AG04450 (cell line): ENCODE results near the gene RAB10. TPM values are rescaled to one million over a fixed set of nuclear protein-coding genes. Genes with fewer than 3 reads are reported as not detected.
A peak's percentile ranks its signal among the peaks of the same experiment; 100 is the strongest.

Source experiments
- CTCF ChIA-PET: fragments of 300-600, 350-600 bp; formaldehyde crosslinking; extraction: SDS; loops from one replicate; lab custom pipeline; 2022; ENCODE audit warnings: antibody characterized with exemption, inconsistent platforms; lab: Charles Lee
- POLR2A ChIA-PET: fragments of 350-600 bp; formaldehyde crosslinking; extraction: SDS; loops from one replicate; lab custom pipeline; 2021; ENCODE audit warnings: antibody characterized with exemption, inconsistent platforms; lab: Yijun Ruan, JAX
- DNase-seq: peaks from one replicate; pipeline ENCODE4 v3.0.0-alpha.2; 2011; ENCODE audit warnings: low read depth, low spot score
- H3K27ac ChIP-seq: one replicate; pipeline ENCODE4 v1.5.1; 2012; ENCODE audit warnings: low read depth, low read length, control low read depth
- H3K27me3 ChIP-seq: one replicate; pipeline ENCODE4 v1.6.0; 2012; ENCODE audit warnings: low read length; ENCODE audit not compliant: control insufficient read depth, insufficient read depth
- H3K4me3 ChIP-seq: 2 replicates; pipeline ENCODE4 v1.5.1; 2011; ENCODE audit warnings: mild to moderate bottlenecking, low read depth, low read length, control low read depth
- H3K9me3 ChIP-seq: 2 replicates; pipeline ENCODE4 v1.5.1; 2012; ENCODE audit warnings: low read length; ENCODE audit not compliant: control insufficient read depth, insufficient read depth
- CTCF ChIP-seq: IDR thresholded peaks from 2 replicates; pipeline ENCODE4 v1.5.1; 2011; ENCODE audit warnings: low read depth, low read length, control low read depth, inconsistent platforms
- polyA minus RNA-seq: library from RNA; depleted of rRNA, polyadenylated mRNA; stranded (reverse); fragments of >200 nt; gene quantifications from 2 replicates; pipeline ENCODE4 v1.2.3, GENCODE V29; 2011; rRNA and poly(A)+ RNA removed
- polyA plus RNA-seq: library from polyadenylated mRNA; depleted of rRNA; stranded (reverse); fragments of >200 nt; gene quantifications from 2 replicates; pipeline ENCODE4 v1.2.3, GENCODE V29; 2011; rRNA removed

Gene RAB10
- polyA plus RNA-seq (116 and 178 TPM in 2 replicates), polyA minus RNA-seq (50.8 and 108 TPM in 2 replicates)

- Histone ChIP-seq H3K27ac (peak within 1 kb of the TSS; percentile 92), H3K9me3 (no peaks in the 10 kb centered on the region; the same call in 1 of the 2 replicates), H3K27me3 (no peaks in the 10 kb centered on the region), H3K4me3 (peak within 1 kb of the TSS; percentile 100)
- peak; percentile 98 for DNase-seq
- POLR2A ChIA-PET = interaction anchor here (0.6 to 2.4 kb wide), 10 partner anchors 16 to 1558 kb away, joined by 3 to 8 read pairs (median 4); partner anchors contain the start of genes ASXL2 and KIF3C
- no peak for TF ChIP-seq CTCF
- CTCF ChIA-PET = interaction anchor here (0.9 to 1.7 kb wide), 3 partner anchors 17 to 83 kb away, joined by 3 to 6 read pairs (median 5); no protein-coding TSS in a partner anchor
These were observed at the start of gene RAB10 for GRCh38 chr2:26033818-26034636. RAB10 (plus strand) TSS chr2:26034084; CDS start chr2:26034609, 525 bp downstream.

GRCh38 chr2:25988134-25988533, 45.8 kb upstream of the RAB10 start:
- no peak for DNase-seq
- POLR2A ChIA-PET = no interaction called here
- H3K27me3 ChIP-seq = no peaks in the 10 kb centered on the region
- H3K27ac ChIP-seq = no peak overlapping the region
- no peak for TF ChIP-seq CTCF
- CTCF ChIA-PET = no interaction called here
- no peaks in the 10 kb centered on the region for H3K9me3 ChIP-seq
- no peak overlapping the region for H3K4me3 ChIP-seq

- H3K27me3 ChIP-seq = no peaks in the 10 kb centered on the region
- H3K4me3 ChIP-seq = no peak overlapping the region
- ChIA-PET POLR2A (no interaction called here), CTCF (interaction anchor here (3.7 kb wide), 1 partner anchor 156 kb away, joined by 59 read pairs; no protein-coding TSS in a partner anchor)
- H3K9me3 ChIP-seq = no peaks in the 10 kb centered on the region
- DNase-seq = no peak
- no peak overlapping the region for H3K27ac ChIP-seq
- TF ChIP-seq CTCF = no peak
These were observed 44.7 kb upstream of the RAB10 start for GRCh38 chr2:25989154-25989553.

GRCh38 chr2:25991965-25992364, 41.9 kb upstream of the RAB10 start:
- Histone ChIP-seq H3K4me3 (no peak overlapping the region), H3K27ac (no peak overlapping the region), H3K27me3 (no peaks in the 10 kb centered on the region), H3K9me3 (no peaks in the 10 kb centered on the region)
- no peak for TF ChIP-seq CTCF
- CTCF ChIA-PET = interaction anchor here (0.7 to 3.7 kb wide), 15 partner anchors 8 to 157 kb away, joined by 3 to 59 read pairs (median 5); partner anchors contain the start of genes KIF3C and RAB10
- DNase-seq = no peak
- POLR2A ChIA-PET = interaction anchor here (0.6 to 0.9 kb wide), 2 partner anchors 10 to 83 kb away, joined by 3 to 5 read pairs; partner anchors contain the start of gene KIF3C

- no peak for TF ChIP-seq CTCF
- no peak overlapping the region for H3K27ac ChIP-seq
- H3K9me3 ChIP-seq = no peaks in the 10 kb centered on the region
- DNase-seq = no peak
- ChIA-PET CTCF (no interaction called here), POLR2A (no interaction called here)
- no peak overlapping the region for H3K4me3 ChIP-seq
- no peaks in the 10 kb centered on the region for H3K27me3 ChIP-seq
These were observed 41.3 kb upstream of the RAB10 start for GRCh38 chr2:25992556-25992955.
